ENCODE measurements around the gene EPHA5. TPM values are rescaled to one million over a fixed set of nuclear protein-coding genes. Genes with fewer than 3 reads are reported as not detected.

EPHA5 gene
- polyA plus RNA-seq, 1 donor (not counting 4 experiments of a cell fraction or from before 2014, with no cell fraction given), result not detected

GRCh38 chr4:65467068-65467680 lies 203.1 kb downstream of the EPHA5 start:
- Histone ChIP-seq H4K20me1 (ENCODE audit: control insufficient read depth, extremely low read depth, insufficient read depth, low read length) (no peaks in the 10 kb centered on the region), H3K9me1 (ENCODE audit: control insufficient read depth, extremely low read depth, insufficient read depth, low read length) (no peaks in the 10 kb centered on the region), H3K9ac (ENCODE audit: control insufficient read depth, extremely low read depth, insufficient read depth, low read length) (no peak overlapping the region), H3K9me3 (ENCODE audit: control insufficient read depth, low read depth, low read length) (no peaks in the 10 kb centered on the region), H3K4me3 (ENCODE audit: control insufficient read depth in 2 of 3, extremely low read depth in 1 of 3, insufficient read depth in 2 of 3, low read depth in 1 of 3, low read length in 3 of 3) (no peak overlapping the region), H3K27me3 (ENCODE audit: control insufficient read depth, extremely low read depth, insufficient read depth, low read length) (no peaks in the 10 kb centered on the region), H2AFZ (ENCODE audit: control insufficient read depth, low read length) (no peak overlapping the region), H3K4me1 (ENCODE audit: control insufficient read depth, extremely low read depth, insufficient read depth, low read length) (peaks cover 6% of the 10 kb centered on the region), H3K27ac (ENCODE audit: control insufficient read depth, insufficient read depth, low read length) (no peak overlapping the region), H3K4me2 (ENCODE audit: control insufficient read depth, extremely low read depth, insufficient read depth, low read depth, low read length) (no peak overlapping the region), H3K79me2 (ENCODE audit: control insufficient read depth, insufficient read depth, low read length) (no peaks in the 10 kb centered on the region), H3K36me3 (ENCODE audit: control insufficient read depth in 2 of 2, extremely low read depth in 1 of 2, insufficient read depth in 2 of 2, low read length in 2 of 2) (no peaks in the 10 kb centered on the region)
- TF ChIP-seq CTCF (optimal IDR thresholded peaks at IDR 0.05 in 1 of 3, IDR thresholded peaks at IDR 0.05 in 1 of 3, conservative IDR thresholded peaks at IDR 0.05 in 1 of 3; ENCODE audit: extremely low read depth in 1 of 3, insufficient read depth in 2 of 3, low read length in 3 of 3) (no peak), EZH2 (IDR thresholded peaks at IDR 0.05; ENCODE audit: low read length) (no peak)
- FAIRE-seq (no peak), DNase-seq (ENCODE audit: low read depth, low spot score) (no peak)
- dilution Hi-C loops (cut with MboI; ENCODE audit: extremely low pct_ligation_motif_present, low sequenced_read_pairs), result no loop called here

DNA sequence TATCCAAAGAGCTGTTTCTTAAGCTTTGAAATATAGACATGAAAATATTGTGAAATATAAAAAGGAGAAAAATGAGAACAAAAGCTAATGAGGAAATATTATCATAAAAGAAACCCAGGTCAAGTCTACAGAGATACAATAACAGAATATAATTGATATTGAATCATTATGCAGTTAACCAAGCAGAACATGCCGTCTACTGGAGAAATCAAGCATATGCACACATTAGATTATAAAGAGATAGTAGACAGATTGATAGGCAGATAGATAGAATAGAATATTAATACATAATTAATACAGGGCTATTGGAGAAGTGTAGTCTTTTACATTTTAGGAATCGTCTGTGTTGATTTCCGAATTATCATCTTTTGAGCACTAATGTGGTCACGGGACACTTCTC lies 208.5 kb downstream of the EPHA5 start:
- dilution Hi-C loops (cut with MboI; ENCODE audit: extremely low pct_ligation_motif_present, low sequenced_read_pairs), result no loop called here
- Histone ChIP-seq H2AFZ (ENCODE audit: control insufficient read depth, low read length) (no peak overlapping the region), H3K79me2 (ENCODE audit: control insufficient read depth, insufficient read depth, low read length) (no peaks in the 10 kb centered on the region), H3K9me1 (ENCODE audit: control insufficient read depth, extremely low read depth, insufficient read depth, low read length) (no peaks in the 10 kb centered on the region), H3K4me1 (ENCODE audit: control insufficient read depth, extremely low read depth, insufficient read depth, low read length) (no peaks in the 10 kb centered on the region), H3K4me3 (ENCODE audit: control insufficient read depth in 2 of 3, extremely low read depth in 1 of 3, insufficient read depth in 2 of 3, low read depth in 1 of 3, low read length in 3 of 3) (no peak overlapping the region), H3K9me3 (ENCODE audit: control insufficient read depth, low read depth, low read length) (no peaks in the 10 kb centered on the region), H3K4me2 (ENCODE audit: control insufficient read depth, extremely low read depth, insufficient read depth, low read depth, low read length) (no peak overlapping the region), H3K36me3 (ENCODE audit: control insufficient read depth in 2 of 2, extremely low read depth in 1 of 2, insufficient read depth in 2 of 2, low read length in 2 of 2) (no peaks in the 10 kb centered on the region), H3K27me3 (ENCODE audit: control insufficient read depth, extremely low read depth, insufficient read depth, low read length) (no peaks in the 10 kb centered on the region), H4K20me1 (ENCODE audit: control insufficient read depth, extremely low read depth, insufficient read depth, low read length) (no peaks in the 10 kb centered on the region), H3K9ac (ENCODE audit: control insufficient read depth, extremely low read depth, insufficient read depth, low read length) (no peak overlapping the region), H3K27ac (ENCODE audit: control insufficient read depth, insufficient read depth, low read length) (no peak overlapping the region)
- no peak for FAIRE-seq
- no peak for TF ChIP-seq CTCF (optimal IDR thresholded peaks at IDR 0.05 in 1 of 3, IDR thresholded peaks at IDR 0.05 in 1 of 3, conservative IDR thresholded peaks at IDR 0.05 in 1 of 3; ENCODE audit: extremely low read depth in 1 of 3, insufficient read depth in 2 of 3, low read length in 3 of 3)
- no peak for TF ChIP-seq EZH2 (IDR thresholded peaks at IDR 0.05; ENCODE audit: low read length)
- no peak for DNase-seq (ENCODE audit: low read depth, low spot score)

Measured in keratinocyte (primary cell).